Activated CD4-positive, alpha-beta T cell treated with anti-CD3 and anti-CD28 coated beads for 4 hours (primary cell): ENCODE data around the gene MALRD1.

Source experiments
- DNase-seq, 2 donors: peaks; one replicate each; pipeline ENCODE4 v3.0.0-alpha.2; 2020

Gene MALRD1

DNA sequence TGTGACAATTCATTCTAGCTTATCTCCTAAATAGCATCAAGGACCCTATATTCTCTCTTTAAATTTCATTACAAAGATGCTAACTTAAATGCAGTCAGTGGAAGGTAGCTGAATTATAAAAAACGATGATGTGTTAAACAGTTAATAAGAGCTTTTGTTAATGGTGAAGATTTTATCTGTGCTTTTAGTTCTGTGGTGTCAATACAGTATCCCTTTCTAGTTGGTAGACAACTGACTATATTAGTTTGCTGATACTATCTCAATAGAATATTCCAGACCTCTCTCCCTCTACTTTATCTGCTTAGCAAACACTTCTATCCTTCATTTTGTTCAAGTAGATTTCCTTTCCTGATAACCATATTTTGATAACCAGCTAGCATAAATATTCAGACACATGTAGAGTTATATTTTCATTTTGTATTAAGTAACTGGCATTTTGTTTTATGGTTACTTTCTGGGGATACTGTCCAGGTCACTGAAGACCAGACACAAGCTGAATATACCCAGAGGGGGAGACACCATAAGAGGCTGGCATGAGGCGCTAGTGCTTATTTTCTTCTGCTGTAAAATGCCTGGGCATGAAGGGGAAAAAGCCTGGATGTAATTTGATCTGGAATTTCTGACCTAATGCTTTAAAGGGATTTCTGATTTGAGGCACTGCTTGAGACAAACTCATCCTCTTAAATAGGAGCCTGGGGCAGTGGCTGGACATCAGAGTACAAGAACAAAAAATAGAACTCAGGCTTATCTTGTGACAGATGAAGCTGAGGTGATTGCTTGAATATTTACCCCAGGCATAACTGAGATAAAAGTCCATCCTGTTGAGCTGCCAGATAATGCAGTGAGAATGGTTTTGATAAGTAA lies 197.5 kb downstream of the MALRD1 start:
- DNase-seq = no peak

DNA sequence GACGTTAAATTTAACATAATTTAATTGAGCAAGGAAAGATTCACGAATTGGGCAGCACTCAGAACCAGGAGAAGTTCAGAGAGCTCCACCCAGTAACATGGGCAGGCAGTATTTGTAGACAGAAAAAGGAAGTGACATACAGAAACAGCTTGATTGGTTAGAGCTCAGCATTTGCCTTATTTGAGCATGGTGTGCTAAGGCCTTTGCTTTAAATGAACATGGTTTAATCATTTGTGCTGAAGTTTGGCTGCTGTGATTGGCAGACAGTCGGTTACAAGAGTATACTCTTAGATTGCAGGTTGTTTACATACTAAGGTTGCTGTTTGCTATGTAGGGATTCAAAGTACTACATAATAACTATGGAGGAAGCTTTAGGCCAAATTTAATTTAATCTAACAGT lies 199.2 kb downstream of the MALRD1 start:
- DNase-seq = no peak

DNA sequence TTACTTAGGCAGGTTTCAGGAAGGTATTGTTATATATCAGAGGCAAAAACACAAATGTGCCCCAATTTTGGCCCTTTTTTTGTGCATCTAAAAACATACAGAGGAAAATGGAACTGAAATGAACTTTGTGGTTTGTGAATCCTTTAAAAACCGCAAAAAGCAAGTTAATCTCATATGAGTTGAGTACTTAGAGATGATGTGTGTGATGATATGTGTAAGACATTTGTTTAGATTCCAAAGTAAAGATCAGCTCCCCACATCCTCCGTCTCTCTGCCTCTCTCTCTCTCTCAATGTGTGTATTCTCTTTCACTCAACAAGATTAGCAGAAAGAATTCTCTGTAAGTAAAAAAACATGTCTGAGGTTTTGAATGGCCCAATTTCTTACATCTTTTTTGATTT lies 201.9 kb downstream of the MALRD1 start:
- DNase-seq = no peak

DNA sequence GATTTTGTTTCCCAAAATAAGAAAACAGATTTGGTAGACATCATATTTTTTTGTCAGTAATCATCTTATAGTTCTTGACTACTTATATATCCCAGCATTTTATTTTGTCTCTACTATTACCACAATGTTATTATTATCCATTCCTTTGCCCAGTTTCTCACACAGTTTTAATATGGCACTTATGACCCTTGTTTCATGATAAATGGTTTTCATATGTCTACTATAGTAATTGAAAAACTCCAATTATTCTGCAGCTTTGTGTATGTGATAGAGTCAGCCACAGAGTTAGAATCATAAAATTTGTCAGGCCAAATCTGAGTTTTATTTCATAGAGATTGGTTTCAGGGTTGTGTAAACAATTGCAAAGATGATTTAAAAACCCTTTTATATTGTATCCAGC lies 203.9 kb downstream of the MALRD1 start:
- no peak for DNase-seq

DNA sequence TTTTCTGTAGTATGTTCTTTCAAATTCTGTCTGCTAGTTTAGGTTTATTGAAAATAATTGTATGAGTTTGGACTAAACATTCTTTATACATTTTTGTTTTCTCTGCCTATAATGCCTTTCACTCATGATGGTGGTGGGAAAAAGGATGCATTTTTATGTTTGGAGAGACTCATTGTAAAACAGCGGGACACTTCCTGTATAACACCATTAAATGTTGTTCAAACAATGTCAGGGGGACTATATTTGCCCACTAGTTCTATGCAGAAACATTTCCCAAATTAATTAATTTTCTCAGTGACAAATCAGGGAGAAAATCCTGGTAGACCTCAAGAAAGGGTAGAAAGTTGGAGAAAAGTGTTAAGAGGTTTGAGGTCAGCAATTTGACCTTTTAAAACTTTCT lies 207.7 kb downstream of the MALRD1 start:
- DNase-seq = no peak

DNA sequence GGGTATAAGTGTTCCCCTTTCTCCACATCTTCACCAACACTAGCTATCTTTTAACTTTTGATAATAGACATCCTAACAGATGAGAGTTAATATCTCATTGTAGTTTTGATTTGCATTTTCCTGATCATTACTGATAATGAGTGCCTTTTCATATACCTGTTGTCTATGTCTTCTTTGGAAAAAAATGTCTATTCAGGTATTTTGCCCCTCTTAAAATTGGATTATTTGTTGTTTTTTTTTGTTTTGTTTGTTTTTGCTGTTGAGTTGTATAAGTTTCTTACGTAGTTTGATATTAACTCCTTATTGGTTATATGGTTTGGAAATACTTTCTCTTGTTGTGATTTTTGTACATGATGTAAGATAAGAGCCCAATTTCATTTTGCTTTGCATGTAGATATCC lies 214.7 kb downstream of the MALRD1 start:
- no peak for DNase-seq

DNA sequence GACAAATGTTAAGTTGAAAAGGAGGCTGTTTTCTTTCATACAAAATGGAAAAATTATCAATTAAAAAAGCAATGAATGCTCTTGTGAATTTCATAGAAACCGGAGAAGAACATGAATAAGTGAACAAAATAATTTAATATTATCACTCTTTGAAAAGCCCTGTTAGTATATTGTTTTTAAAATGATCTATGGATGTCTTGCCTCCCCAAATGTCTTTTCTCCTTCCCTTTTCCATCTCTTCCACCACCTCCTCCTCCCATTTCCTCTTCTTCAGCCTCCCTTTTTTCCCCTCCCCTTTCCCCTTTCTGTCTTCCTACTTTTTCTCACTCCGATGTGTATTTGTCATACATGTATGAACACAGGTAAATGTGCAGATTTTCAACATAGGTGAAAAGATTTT lies 234.7 kb downstream of the MALRD1 start:
- DNase-seq = no peak

GRCh38 chr10:19283786-19284185 lies 235.2 kb downstream of the MALRD1 start:
- DNase-seq = no peak

- no peak for DNase-seq
Observed at GRCh38 chr10:19290770-19291169, 242.2 kb downstream of the MALRD1 start.

DNA sequence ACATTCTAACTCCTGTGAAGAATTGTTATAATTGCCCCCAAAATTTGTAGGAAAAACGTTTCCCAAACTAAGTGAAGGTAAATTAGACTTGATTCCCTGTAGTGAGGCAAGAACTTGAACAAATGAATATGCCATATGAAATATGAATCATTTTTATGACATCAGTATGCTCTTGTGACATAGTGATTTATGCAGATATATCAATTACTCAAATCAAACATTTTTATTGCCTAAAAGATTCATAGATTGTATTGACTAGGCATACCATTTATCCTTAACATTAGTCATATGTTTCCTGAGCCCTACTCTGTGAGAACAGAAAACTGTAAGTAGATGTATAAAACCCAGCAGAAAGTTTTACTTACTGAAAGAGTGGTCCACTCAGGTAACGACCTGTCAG lies 245.6 kb downstream of the MALRD1 start:
- no peak for DNase-seq

DNA sequence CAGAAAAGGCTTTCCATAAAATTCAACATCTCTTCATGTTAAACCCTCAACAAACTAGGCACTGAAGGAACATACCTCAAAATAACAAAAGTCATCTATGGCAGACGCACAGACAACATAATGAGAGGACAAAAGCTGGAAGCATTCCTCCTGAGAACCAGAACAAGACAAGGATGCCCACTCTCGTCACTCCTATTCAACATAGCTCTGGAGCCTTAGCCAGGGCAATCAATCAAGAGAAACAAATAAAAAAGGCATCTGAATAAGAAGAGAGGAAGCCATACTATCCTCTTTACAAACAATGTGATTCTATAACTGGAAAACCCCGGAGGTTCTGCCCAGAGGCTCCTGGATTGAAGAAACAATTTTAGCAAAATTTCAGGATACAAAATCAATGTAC lies 251.0 kb downstream of the MALRD1 start:
- no peak for DNase-seq

DNA sequence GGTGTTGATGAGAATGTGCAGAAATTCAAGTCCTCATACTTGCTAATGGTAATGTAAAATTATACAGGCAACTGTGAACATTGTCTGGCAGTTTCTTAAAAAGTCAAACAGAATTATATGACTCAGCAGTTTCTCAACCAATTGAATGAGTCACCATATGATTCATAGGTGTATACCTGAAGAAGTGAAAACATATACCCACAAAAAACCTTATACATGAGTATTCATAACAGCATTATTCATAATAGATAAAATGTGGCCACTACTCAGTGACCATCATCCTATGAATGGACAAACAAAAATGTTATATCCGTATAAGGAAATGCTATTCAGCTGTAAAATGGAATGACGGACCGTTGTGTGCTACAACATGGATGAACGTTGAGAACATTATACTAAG lies 253.5 kb downstream of the MALRD1 start:
- DNase-seq = no peak

GRCh38 chr10:19310066-19310465 lies 261.5 kb downstream of the MALRD1 start:
- no peak for DNase-seq

DNA sequence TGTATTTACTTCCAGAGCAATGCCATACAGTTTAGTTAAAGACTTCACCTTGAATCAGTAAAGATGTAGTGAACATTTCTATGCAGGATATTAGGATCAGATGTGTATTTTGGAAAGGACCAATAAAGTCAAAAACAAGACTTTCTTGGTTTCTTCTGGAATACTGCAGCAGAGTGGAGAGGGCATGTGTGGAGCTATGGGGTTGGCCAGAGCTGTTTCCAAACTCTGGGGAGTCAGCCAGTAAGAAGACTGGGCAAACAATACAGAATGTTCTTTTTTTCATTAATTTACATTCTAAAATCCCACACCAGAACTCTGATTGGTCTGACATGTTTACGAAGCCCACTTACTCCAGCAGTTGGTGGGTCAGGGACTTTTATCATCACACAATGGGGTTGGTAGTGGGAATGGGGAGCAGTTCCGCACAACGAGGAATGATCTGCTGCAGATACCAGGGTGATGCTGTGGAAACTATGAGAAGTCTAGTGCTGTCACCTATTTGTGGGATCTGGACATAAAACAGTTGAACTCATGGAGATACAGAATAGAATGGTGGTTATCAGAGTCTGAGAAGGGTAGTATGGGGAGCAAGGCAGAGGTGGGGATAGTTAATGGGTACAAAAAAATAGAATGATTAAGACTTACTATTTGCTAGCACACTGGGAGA lies 267.7 kb downstream of the MALRD1 start:
- DNase-seq = no peak

DNA sequence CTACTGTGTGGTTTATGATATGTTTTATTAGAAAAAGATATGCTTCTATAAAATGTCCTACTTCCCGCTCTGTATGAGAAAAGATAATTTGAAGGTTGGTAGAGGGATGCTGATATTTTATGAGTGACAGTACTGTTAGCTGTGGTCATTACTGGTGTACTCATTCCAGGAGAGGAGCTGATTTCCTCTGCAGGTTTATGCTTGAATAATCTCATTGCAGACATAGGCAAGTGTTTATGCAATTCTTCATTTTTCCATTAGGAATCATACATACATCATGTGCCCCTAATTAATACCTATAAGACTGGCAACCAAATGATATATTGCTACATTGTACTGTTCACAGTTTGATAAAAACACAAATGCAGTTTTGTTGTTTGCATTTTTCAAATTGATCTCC lies 269.4 kb downstream of the MALRD1 start:
- DNase-seq = no peak

- DNase-seq = no peak
Observed at GRCh38 chr10:19325581-19325980, 277.0 kb downstream of the MALRD1 start.

DNA sequence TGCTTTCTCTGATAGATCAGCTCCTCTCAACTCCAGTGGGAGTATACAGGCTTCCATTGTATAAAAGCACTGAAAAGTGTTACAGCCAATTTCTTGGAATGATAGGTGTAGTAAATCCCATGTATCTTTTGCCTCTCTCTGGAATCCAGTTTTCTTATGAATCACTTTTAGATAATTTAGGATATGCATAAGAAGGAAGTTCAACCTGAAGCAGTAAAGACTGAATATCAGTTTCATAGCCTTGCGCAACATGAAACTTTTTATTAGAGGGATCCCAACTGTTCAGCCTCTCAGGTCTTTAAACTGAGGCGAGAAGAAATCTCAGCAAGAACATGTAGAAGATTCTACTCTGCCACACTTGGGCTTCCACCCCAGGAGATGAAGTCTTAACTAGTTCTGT lies 280.0 kb downstream of the MALRD1 start:
- DNase-seq = no peak

DNA sequence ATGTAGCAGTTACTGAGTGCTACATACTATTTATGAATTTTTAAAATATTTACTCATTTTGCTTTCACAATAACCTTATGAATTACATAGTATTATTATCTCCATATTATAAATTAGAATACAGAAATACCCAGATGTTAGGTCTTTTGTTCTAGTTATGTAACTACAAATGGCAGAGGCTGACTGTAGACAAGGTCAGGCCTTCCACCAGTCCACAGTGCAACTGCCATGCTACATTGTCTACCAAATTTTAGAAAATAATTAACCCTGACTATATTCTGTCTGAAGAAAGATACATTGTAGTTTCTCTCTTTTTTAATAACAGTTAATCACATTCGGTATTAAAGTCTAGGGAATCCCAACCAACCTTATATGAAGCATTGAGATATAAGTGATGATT lies 280.9 kb downstream of the MALRD1 start:
- DNase-seq = no peak

- no peak for DNase-seq
Observed at GRCh38 chr10:19332304-19332703, 283.7 kb downstream of the MALRD1 start.

- DNase-seq = no peak
Observed at GRCh38 chr10:19333631-19334030, 285.0 kb downstream of the MALRD1 start.

GRCh38 chr10:19347621-19348020 lies 299.0 kb downstream of the MALRD1 start:
- no peak for DNase-seq

DNA sequence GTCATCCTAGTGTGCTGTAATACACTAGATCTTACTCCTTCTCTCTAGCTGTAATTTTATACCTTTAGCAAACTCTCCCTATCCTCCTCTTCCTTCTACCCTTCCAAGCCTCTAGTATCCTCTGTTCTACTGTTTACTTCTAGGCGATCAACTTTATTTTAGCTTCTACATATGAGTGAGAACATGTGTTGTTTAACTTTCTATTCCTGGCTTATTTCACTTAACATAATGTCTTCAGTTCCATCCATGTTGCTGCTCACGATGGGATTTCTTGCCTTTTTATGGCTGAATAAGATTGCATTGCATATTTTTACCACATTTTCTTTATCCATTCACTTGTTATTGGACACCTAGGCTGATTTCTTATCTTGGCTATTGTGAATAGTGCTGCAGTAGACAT lies 318.6 kb downstream of the MALRD1 start:
- no peak for DNase-seq

DNA sequence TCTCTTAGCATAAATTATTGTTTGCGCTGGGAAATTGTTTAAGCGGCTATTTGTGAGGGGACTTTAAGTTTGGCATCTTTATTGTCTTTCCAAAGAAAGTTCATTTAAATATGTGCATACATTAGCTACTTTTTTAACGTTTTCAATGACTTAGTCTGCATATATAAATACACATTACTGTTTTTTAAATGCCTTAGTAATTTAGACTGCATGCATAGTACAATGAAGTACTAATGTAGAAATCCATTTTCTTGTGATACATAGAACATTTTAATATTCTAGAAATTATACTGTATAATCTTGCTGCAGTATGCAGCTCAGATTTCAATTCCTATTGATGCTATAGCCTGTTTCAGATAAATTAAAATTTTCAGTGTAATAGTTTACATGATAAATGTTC lies 325.4 kb downstream of the MALRD1 start:
- no peak for DNase-seq

DNA sequence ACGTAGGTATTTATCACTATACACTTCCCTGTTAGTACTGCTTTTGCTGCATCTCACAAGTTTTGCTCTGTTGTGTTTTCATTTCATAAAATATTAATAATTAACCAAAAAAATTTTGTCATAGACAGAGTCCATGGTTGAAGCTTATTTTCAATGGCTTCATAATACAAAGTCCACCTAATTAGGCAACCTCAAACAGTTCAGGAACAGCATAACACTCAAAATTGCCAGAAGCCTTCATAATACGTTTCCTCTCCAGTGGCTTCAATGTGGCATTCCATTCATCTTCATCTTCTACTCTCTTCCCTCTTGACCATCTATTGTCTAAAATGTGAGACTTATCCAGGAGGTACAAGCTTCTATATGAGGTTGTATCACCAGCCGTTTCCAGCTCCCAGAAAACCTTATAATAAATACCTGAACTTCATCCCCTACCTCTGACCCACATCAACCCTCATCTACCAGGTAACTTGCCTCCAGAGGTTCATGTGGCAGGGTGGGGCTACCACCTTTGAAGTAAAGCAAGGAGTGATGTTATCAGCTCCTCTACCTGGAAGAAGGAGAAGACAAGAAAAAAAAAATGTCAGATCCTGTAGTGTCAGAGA lies 337.3 kb downstream of the MALRD1 start:
- DNase-seq = no peak
